Epithelial cell of esophagus (primary cell): Measurements from ENCODE around the gene KCNAB2.

ENCODE experiments used
- DNase-seq: peaks from one replicate; pipeline ENCODE4 v3.0.0; 2010; ENCODE audit warnings: low read depth
- H3K4me3 ChIP-seq: 2 replicates; pipeline ENCODE4 v1.5.1; 2011; ENCODE audit warnings: mild to moderate bottlenecking, low read length, control low read depth
- TF ChIP-seq, protein P1 (sequence below): IDR thresholded peaks from 2 replicates; pipeline ENCODE4 v1.5.1; 2011; ENCODE audit warnings: low read depth, mild to moderate bottlenecking, low read length, control low read depth, inconsistent platforms; ENCODE audit not compliant: insufficient read depth; ENCODE audit errors: missing control alignments

The KCNAB2 gene

DNA sequence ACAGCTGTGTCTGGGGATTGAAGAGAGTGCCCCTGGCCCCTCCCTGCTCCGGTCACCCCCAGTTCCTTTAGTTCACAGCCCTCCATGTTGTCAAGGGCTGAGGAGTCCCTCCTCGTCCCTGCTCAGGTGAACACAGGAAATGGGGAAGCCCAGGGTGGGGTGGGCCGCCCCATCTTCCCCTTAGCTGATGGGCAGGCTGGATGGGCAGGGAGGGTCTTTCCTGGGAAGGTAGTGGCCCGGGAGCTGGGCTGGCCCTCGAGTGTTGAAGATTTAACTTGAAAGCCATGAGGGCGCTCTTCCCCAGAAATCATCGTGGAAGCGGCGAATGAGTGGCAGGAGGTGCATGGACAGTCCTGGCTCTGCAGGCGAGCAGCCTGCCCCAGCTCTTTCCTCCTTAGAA, 35.1 kb upstream of the KCNAB2 start:
- DNase-seq = no peak
- TF ChIP-seq, protein P1, sequence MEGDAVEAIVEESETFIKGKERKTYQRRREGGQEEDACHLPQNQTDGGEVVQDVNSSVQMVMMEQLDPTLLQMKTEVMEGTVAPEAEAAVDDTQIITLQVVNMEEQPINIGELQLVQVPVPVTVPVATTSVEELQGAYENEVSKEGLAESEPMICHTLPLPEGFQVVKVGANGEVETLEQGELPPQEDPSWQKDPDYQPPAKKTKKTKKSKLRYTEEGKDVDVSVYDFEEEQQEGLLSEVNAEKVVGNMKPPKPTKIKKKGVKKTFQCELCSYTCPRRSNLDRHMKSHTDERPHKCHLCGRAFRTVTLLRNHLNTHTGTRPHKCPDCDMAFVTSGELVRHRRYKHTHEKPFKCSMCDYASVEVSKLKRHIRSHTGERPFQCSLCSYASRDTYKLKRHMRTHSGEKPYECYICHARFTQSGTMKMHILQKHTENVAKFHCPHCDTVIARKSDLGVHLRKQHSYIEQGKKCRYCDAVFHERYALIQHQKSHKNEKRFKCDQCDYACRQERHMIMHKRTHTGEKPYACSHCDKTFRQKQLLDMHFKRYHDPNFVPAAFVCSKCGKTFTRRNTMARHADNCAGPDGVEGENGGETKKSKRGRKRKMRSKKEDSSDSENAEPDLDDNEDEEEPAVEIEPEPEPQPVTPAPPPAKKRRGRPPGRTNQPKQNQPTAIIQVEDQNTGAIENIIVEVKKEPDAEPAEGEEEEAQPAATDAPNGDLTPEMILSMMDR = no peak
- no peak overlapping the region for H3K4me3 ChIP-seq

DNA sequence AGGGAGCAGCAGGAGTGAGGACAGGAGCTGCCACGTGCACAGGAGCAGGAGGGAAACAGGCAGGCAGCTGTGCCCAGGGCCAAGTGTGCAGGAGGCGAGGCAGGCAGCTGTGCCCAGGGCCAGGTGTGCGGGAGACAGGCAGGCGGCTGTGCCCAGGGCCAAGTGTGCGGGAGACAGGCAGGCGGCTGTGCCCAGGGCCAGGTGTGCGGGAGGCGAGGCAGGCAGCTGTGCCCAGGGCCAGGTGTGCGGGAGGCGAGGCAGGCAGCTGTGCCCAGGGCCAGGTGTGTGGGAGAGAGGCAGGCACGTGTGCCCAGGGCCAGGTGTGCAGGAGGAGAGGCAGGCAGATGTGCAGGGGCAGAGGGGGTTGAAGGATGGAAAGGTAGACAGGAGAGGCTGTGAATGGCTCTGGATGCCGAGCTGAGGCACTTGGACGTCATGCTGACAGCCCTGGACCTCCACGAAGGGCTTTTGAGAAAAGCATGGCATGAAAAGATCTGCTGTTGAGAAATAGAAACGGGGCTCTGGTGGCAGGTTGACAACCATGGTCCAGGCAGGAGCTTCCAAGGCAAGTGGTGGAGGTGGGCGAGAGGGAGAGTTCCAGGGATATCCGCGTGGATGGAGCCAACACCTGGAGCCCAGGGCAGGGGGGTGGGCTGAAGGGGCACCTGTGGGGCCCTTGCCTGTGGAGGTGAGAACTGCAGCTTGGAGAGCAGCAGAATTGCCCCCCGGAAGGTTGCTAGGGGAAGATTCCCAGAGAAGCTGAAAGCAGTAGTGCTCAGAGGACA, 34.3 kb upstream of the KCNAB2 start:
- TF ChIP-seq, protein P1 = no peak
- DNase-seq = no peak
- no peak overlapping the region for H3K4me3 ChIP-seq

DNA sequence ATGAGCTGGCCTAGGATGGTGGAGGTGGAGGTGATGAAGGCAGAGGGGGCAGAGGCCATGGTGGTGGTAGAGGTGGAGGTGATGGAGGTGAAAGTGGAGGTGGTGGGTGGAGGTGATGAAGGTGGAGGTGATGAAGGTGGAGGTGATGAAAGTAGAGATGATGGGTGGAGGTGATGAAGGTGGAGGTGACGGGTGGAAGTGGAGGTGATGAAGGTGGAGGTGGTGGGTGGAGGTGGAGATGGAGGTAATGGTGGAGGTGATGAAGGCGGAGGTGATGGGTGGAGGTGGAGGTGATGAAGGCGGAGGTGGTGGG, 33.8 kb upstream of the KCNAB2 start:
- TF ChIP-seq, protein P1 = no peak
- no peak for DNase-seq
- no peak overlapping the region for H3K4me3 ChIP-seq

DNA sequence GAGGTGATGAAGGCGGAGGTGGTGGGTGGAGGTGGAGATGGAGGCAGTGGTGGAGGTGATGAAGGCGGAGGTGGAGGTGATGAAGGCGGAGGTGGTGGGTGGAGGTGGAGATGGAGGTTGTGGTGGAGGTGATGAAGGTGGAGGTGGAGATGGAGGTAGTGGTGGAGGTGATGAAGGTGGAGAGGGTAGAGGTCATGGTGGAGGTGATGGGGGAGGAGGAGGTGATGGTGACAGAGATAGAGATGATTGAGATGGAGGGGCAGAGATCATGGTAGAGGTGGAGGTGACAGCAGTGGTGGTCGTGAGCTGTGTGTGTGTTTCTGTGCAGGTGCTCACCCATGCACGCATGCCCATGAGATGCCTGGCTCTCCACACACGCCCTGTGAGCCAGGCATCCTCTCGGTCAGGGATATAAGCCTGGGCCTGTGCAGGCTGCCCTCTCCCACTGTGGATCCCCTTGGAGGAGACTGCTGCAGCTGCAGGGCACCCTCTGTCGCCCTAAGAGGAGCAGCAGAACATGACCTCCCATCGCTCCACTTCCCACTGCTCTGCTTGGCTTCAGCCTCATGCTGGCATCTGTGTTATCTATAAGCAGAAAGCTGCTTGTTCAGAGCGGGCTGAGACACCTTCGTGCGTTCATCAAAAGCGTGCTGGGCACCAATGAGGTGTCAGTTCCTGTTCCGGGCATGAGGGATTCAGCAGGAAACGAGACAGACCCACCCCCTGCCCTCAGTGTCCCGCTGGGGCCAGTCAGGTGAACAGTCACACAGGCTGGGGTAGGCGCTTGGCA, 33.0 kb upstream of the KCNAB2 start:
- TF ChIP-seq, protein P1 = no peak
- no peak overlapping the region for H3K4me3 ChIP-seq
- no peak for DNase-seq

DNA sequence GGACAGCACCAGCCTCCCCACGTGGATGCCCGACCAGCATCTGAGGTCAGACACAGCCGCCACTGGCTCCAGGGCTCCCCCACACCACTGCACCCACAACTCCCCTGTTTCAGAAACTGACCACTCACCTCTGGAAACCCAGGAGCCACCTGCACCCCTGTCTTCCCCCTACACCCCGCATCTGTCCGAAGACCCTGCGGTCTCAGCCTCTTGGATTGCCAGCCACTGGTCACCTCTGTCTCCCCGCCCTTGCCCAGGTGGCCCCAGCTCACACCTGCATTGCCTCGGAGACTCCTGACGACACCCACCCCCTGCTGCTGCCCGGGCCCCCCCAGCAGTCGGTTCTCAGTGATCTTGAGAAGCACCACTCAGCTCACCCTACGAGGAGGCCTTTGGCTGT, 32.2 kb upstream of the KCNAB2 start:
- no peak overlapping the region for H3K4me3 ChIP-seq
- TF ChIP-seq, protein P1 = no peak
- DNase-seq = no peak

DNA sequence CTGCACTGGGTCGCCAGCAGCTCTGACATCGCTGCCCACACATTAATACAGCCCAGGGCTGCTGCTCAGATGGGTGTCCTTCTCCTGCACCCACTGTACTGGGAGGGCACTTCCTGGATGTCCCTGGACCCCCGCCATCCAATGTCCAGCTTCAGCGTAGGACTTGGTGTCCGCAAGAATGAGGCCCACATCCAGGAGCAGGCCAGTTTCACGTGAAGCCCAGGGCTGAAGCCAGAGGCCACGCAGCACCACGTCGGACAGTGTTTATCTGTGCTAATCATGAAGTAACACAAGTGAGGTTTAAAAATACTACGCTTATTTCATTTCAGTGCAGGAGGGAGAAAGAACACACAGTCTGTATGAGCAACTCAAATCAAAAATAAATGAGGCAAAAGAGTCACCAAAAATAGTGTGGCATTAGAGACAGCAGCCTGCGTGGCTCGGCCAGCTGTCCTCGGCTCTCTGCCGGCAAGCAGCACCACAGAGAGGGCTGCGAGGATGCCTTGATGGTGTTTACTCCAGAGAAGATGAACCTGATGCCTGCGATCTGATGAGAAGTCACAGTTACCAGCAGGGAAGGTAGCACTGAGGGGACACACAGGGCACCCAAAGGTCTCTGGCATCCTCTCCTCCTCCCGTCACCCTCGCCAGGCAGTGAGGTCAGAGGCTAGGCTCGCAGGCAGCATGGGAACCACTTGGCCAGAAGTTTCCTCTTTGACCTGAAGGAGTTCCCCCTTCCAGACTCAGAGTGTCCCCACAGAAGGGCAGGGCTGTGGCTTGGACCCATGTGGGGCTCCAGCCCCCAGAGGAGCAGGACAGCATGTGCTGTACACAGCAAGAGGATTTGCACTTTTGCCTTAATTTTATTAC, 31.3 kb upstream of the KCNAB2 start:
- DNase-seq = no peak
- no peak overlapping the region for H3K4me3 ChIP-seq
- TF ChIP-seq, protein P1 = no peak
